ENCODE measurements around the gene ATP8A2. TPM values are rescaled to one million over a fixed set of nuclear protein-coding genes. Genes with fewer than 3 reads are reported as not detected.

Gene ATP8A2
- total RNA-seq, 2 experiments from 2014 or later: 0.92 to 0.94 TPM

DNA sequence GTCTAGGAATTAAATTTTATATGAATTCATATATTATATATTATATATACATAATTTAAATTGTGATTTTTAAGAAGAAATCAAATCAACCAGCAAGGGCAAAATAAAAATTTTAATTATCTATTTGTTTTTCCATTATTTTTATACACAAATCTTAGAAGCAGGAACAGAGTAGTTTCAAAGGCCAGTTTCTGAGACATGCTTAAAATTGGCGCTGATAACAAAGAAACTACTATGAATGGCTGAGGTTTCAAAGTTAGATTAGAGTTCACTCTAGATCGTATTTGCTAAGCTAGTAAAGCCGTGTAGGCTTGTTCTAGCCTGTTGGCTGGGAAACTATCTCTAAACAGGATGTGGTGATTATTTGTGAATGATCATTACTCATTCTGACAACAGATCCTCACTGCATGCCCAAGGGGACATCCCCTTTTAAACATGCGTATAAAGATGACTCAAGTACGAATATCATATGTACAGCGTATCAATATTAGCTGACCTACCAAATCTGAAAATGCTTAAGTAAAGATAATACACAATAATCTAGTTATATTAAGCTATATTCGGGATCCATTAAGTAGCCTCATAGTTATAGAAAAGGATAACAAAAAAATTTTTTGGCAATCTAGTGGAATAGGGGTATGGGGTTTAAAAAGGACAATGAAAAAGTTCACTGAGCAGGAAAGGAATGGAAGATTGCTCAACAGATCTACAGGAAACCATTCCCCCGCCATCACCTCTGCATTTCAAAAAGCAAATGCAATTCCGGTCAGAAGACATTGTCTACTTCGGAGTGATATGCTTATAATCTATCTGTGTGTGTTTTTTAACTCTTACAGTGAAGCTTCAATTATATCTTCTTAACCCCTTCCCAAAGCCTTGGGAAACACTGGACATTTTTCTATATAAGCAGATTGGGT, 529.9 kb downstream of the ATP8A2 start:
- Mint-ChIP-seq H3K36me3 (ENCODE audit: low read depth) (no peaks in the 10 kb centered on the region), H3K9me3 (peaks cover 1% of the 10 kb centered on the region), H3K4me3 (no peak overlapping the region), H3K27me3 (no peaks in the 10 kb centered on the region), H3K4me1 (ENCODE audit: low read depth) (peaks cover 28% of the 10 kb centered on the region), H3K27ac (no peak overlapping the region)
- peak; percentile 57 for DNase-seq
- ATAC-seq: peak; percentile 87
- POLR2A ChIA-PET: interaction anchor here (0.6 to 1.2 kb wide), 2 partner anchors 20 to 53 kb away, joined by 3 read pairs; no protein-coding TSS in a partner anchor
- CTCF ChIA-PET: interaction anchor here (0.9 to 1.5 kb wide), 2 partner anchors 25 to 41 kb away, joined by 3 read pairs; no protein-coding TSS in a partner anchor
- TF ChIP-seq, protein P1, sequence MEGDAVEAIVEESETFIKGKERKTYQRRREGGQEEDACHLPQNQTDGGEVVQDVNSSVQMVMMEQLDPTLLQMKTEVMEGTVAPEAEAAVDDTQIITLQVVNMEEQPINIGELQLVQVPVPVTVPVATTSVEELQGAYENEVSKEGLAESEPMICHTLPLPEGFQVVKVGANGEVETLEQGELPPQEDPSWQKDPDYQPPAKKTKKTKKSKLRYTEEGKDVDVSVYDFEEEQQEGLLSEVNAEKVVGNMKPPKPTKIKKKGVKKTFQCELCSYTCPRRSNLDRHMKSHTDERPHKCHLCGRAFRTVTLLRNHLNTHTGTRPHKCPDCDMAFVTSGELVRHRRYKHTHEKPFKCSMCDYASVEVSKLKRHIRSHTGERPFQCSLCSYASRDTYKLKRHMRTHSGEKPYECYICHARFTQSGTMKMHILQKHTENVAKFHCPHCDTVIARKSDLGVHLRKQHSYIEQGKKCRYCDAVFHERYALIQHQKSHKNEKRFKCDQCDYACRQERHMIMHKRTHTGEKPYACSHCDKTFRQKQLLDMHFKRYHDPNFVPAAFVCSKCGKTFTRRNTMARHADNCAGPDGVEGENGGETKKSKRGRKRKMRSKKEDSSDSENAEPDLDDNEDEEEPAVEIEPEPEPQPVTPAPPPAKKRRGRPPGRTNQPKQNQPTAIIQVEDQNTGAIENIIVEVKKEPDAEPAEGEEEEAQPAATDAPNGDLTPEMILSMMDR (IDR thresholded peaks at IDR 0.05): no peak
- intact Hi-C loops (cut with micrococcal nuclease): no loop called here

DNA sequence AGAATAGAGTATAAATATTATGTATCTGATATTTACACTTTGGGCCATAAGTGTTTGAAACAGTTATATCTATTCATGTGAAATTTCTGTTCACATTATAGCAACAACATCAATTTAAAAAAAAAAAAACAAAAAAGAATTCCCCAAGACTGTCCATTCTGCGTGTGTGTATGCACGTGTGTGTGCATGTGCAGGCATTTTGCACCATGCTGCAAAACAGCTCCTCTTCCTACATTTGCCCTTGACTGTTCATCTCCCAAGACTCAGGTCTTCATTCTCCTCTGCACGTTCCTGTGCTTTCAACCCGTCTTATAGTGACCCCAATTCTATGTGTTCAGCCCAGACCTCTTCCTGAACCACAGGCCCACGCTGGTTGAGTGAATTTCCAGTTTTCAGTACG, 530.7 kb downstream of the ATP8A2 start:
- DNase-seq (no peak), ATAC-seq (no peak)
- ChIA-PET POLR2A (interaction anchor here (0.6 to 1.2 kb wide), 2 partner anchors 21 to 54 kb away, joined by 3 read pairs; no protein-coding TSS in a partner anchor), CTCF (interaction anchor here (1.5 kb wide), 1 partner anchor 25 kb away, joined by 3 read pairs; no protein-coding TSS in a partner anchor)
- peak overlapping the region; percentile 64 for H3K27ac Mint-ChIP-seq
- H3K27me3 Mint-ChIP-seq: no peaks in the 10 kb centered on the region
- peaks cover 28% of the 10 kb centered on the region for H3K4me1 Mint-ChIP-seq (ENCODE audit: low read depth)
- TF ChIP-seq, protein P1 (IDR thresholded peaks at IDR 0.05): no peak
- no peaks in the 10 kb centered on the region for H3K9me3 Mint-ChIP-seq
- H3K36me3 Mint-ChIP-seq (ENCODE audit: low read depth): no peaks in the 10 kb centered on the region
- intact Hi-C loops (cut with micrococcal nuclease): no loop called here
- peak overlapping the region; percentile 7 for H3K4me3 Mint-ChIP-seq

DNA sequence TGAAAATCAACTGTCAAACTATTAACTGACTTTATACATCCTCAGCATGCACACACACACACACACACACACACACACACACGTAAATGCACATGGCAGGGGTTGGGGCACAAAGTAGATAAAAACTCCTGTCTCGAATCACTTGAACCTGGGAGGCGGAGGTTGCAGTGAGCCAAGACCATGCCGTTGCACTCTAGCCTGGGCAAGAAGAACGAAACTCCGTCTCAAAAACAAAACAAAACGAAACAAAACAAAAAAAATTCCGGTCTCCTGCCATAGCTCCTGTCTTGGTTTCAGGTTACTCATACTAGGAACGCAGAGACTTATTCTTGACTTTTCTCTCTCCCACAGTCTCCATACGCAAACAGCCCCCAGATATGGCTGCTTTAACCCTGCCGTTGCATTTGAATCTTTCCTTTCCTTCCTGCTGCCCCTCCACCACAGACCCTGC, 531.1 kb downstream of the ATP8A2 start:
- Mint-ChIP-seq H3K9me3 (no peaks in the 10 kb centered on the region), H3K27me3 (no peaks in the 10 kb centered on the region), H3K27ac (peak overlapping the region; percentile 64), H3K4me1 (ENCODE audit: low read depth) (peaks cover 28% of the 10 kb centered on the region), H3K36me3 (ENCODE audit: low read depth) (no peaks in the 10 kb centered on the region), H3K4me3 (peak overlapping the region; percentile 7)
- ChIA-PET POLR2A (no interaction called here), CTCF (interaction anchor here (1.5 kb wide), 1 partner anchor 26 kb away, joined by 3 read pairs; no protein-coding TSS in a partner anchor)
- intact Hi-C loops (cut with micrococcal nuclease): no loop called here
- DNase-seq (peak; percentile 34), ATAC-seq (peak; percentile 31)
- TF ChIP-seq, protein P1 (IDR thresholded peaks at IDR 0.05): no peak

DNA sequence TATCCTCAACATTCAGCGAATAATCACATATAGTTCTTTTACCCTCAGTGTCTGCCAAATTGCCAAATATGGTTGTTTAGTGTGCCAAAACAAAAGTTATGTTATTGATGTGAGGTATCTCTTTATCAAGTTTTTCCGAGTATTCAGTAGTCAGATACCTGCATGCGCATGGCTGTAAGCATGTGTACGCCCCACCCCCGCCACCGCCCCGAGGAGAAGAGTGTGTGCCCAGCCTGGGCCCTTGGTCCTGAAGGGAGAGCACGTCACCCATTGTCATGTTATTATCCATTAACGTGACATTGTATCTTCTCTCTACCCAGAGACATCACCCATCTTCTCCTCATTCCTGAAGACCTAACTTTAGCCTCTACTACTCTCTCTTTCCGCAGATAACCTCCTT, 533.1 kb downstream of the ATP8A2 start:
- intact Hi-C loops (cut with micrococcal nuclease): no loop called here
- H3K27me3 Mint-ChIP-seq: no peaks in the 10 kb centered on the region
- H3K9me3 Mint-ChIP-seq: no peaks in the 10 kb centered on the region
- no peak overlapping the region for H3K27ac Mint-ChIP-seq
- H3K4me3 Mint-ChIP-seq: no peak overlapping the region
- no peak for ATAC-seq
- ChIA-PET POLR2A (no interaction called here), CTCF (no interaction called here)
- peaks cover 18% of the 10 kb centered on the region for H3K4me1 Mint-ChIP-seq (ENCODE audit: low read depth)
- DNase-seq: no peak
- H3K36me3 Mint-ChIP-seq (ENCODE audit: low read depth): no peaks in the 10 kb centered on the region
- TF ChIP-seq, protein P1 (IDR thresholded peaks at IDR 0.05): no peak

DNA sequence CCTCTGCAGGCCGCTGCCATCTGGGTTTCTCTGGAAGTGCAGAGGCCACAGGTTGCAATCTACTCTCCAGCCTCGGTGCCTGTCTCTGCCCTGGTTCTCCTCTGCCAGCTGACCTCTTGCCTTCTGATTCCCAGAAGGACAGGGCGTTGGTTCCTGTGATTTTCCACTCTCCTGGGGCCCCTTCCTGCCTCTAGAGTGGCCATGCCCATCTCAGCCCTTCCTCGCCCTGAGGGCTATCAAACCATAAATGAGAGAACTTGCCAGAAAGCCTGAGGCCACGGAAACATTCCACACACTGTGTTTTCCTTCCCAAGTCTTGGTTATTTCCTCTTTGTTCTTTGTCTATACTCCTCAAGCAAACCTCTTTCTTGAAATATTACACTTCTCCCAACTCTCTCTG, 533.8 kb downstream of the ATP8A2 start:
- CTCF ChIA-PET: no interaction called here
- TF ChIP-seq, protein P1 (IDR thresholded peaks at IDR 0.05): no peak
- Mint-ChIP-seq H3K27ac (no peak overlapping the region), H3K4me1 (ENCODE audit: low read depth) (peaks cover 10% of the 10 kb centered on the region), H3K27me3 (no peaks in the 10 kb centered on the region), H3K4me3 (no peak overlapping the region), H3K9me3 (no peaks in the 10 kb centered on the region), H3K36me3 (ENCODE audit: low read depth) (no peaks in the 10 kb centered on the region)
- no peak for DNase-seq
- POLR2A ChIA-PET: interaction anchor here (0.6 kb wide), 1 partner anchor 37 kb away, joined by 3 read pairs; no protein-coding TSS in a partner anchor
- ATAC-seq: no peak
- intact Hi-C loops (cut with micrococcal nuclease): no loop called here
